ENCODE data around the gene SAXO2.
"Not testable (repeated sequence)": the region's sequence is repeated elsewhere in the genome, so short reads cannot be mapped to it uniquely, and the experiment has no call there.

The SAXO2 gene

DNA sequence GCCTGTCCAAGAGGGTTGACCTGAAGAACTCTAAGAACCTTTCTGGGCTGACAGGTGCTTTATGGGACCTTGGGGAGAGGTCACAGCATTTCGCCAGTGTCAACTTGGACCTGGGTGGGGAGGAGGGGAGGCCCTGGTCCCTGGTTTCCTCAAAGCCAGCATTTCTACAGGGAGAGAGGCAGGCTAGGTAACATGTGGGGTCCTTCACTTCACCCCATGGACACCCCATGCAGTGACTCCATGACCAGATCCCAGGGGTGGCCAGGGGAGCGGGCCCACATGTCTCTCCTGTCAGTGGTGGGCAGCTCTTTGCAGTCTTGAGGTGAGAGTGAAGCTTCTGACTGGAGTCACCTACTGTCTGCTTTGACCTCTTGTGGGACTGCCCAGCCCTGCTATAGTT lies 50.8 kb downstream of the SAXO2 start:
- in situ Hi-C loops (cut with HindIII; ENCODE audit: low sequenced_read_pairs), result no loop called here
- no peak for TF ChIP-seq CTCF (IDR thresholded peaks at IDR 0.05; ENCODE audit: low read depth, low read length, missing control alignments)
- no peak for DNase-seq (ENCODE audit: low read depth)
- H3K4me3 ChIP-seq (ENCODE audit: low read depth, low read length), result no peak overlapping the region

DNA sequence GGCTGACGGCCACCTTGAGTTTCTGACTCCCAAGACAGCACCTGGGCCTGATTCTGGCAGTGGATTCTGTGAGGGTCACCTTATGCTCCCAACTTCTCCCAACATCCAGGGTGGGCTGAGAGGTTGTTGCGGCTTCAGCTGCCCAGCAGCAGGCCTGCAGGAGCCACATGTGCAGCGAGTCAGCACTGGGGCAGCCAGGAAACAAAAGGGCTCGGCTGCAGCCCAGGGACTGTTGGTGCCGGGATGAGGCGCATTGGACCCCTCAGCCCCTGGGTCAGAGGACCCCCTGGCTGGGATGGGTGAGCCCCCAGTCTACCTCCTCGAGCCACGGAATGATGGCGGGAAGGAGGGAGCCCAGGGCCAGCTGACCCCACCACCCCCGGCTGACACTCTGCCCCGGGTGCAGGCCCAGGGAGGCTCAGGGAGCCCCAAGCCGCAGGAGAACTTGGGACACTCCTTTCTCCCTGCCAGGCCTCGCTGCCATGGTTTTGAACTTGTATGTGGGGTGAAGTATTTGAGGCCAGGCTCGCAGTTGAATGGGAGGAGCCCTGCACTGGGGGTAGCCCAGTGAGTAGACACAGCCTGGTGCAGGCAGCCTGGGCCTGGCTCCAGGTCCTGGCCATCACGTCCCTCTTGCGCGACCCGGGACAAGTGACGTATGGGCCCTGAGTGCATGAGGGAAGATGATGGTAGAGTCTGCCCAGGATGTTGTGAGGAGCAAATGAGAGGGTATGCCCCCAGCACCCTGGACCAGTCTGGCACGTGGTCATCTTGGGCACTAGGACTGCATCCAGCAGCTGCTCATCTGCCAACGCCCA lies 51.5 kb downstream of the SAXO2 start:
- H3K4me3 ChIP-seq (ENCODE audit: low read depth, low read length); DNase-seq (ENCODE audit: low read depth); in situ Hi-C loops (cut with HindIII; ENCODE audit: low sequenced_read_pairs): not testable (repeated sequence)

- no peak for DNase-seq (ENCODE audit: low read depth)
- no peak for TF ChIP-seq CTCF (IDR thresholded peaks at IDR 0.05; ENCODE audit: low read depth, low read length, missing control alignments)
- H3K4me3 ChIP-seq (ENCODE audit: low read depth, low read length), result no peak overlapping the region
- in situ Hi-C loops (cut with HindIII; ENCODE audit: low sequenced_read_pairs), result no loop called here
Observed at GRCh38 chr15:82314769-82315518, 52.3 kb downstream of the SAXO2 start.

DNA sequence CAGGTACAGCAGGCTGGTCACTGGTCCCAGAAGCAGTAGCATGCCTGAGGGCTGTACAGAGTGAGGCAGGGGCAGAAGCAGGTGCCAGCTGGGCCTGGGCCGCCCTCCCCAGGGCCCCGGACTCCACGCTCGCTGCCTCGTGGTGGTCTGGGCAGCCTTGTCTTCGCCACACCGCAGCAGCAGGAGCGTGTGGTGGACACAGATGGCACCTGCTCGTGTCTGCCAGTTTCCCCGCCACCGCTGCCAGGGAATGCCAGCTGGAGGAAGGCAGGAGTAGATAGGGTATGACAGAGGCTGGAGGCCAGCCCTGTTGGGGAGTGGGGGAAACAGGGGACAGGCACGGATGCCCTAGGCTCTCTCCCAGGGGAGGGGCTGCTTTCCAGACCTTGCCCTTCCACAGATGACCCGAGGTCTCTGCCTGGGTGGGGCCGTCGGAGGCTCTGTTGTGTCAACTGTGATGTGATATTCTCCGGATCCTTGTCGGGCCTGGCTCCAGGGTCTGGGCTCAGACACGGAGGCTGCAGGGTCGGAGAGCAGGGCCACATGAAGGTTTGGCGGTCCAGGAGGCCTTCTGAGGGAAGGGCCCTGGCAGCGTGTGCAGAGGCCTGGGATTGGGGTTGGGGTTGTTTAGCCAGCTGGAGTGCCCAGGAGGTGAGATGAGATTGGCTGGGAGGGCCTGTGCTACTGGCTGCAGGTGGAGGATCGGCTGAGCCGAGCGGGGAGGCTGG lies 53.1 kb downstream of the SAXO2 start:
- H3K4me3 ChIP-seq (ENCODE audit: low read depth, low read length), result no peak overlapping the region
- in situ Hi-C loops (cut with HindIII; ENCODE audit: low sequenced_read_pairs), result no loop called here
- no peak for TF ChIP-seq CTCF (IDR thresholded peaks at IDR 0.05; ENCODE audit: low read depth, low read length, missing control alignments)
- no peak for DNase-seq (ENCODE audit: low read depth)

DNA sequence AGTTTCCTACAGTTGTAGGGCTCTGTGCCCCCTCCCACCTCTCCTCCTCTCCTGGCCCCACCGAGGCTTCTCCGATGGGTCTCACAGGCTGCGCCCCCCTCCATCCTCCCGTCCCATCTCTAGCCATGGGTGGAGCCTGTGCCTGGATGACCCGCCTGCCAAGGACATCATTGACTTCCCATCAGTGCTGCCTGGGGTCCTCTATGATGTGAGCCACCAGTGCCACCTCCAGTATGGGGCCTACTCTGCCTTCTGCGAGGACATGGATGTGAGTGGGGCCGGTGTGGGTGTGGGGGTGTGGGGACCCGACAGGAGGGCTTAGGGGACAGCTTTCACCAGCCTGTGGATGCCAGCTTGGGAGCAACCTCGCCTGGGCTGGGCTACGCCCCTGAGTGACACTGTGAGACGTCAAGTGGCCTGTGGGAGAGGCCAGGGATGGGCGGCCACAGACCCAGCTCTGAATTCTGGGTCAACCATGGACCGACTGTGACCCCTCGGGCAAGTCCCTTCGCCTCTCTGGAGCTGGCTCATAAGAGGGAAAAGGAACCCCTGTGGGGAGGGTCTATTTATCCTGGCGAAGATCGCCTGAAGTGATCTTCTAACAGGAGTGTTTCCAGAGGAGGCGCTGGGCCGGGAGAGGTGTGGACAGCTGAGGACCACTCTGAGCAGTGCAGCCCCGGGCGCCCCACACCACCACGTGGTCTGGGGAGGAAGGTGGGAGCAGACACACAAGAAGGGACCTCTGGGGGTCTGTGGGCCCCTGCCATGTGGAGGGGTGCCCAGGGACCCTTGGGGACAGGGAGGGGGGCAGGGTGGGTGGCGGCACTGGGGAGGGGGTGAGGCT lies 53.9 kb downstream of the SAXO2 start:
- in situ Hi-C loops (cut with HindIII; ENCODE audit: low sequenced_read_pairs); DNase-seq (ENCODE audit: low read depth); H3K4me3 ChIP-seq (ENCODE audit: low read depth, low read length): not testable (repeated sequence)

DNA sequence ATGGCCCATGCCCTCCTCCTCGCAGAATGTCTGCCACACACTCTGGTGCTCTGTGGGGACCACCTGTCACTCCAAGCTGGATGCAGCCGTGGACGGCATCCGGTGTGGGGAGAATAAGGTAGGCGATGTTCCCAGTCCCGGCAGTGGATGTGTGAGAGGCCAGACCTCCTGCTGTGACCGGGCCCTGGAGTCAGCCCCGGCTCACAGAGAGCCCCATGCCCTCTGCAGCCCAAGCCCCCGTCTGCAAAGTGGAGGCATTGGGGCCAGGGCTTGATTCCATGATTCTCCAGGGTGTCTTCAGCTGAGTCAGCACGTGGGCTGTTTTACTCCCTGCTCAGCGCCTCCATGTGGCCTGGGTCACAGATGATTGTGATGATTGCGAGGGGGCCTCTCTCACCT lies 54.5 kb downstream of the SAXO2 start:
- DNase-seq (ENCODE audit: low read depth), result no peak
- no peak for TF ChIP-seq CTCF (IDR thresholded peaks at IDR 0.05; ENCODE audit: low read depth, low read length, missing control alignments)
- in situ Hi-C loops (cut with HindIII; ENCODE audit: low sequenced_read_pairs), result no loop called here
- no peak overlapping the region for H3K4me3 ChIP-seq (ENCODE audit: low read depth, low read length)

GRCh38 chr15:82317516-82317915 lies 54.9 kb downstream of the SAXO2 start:
- H3K4me3 ChIP-seq (ENCODE audit: low read depth, low read length); DNase-seq (ENCODE audit: low read depth); in situ Hi-C loops (cut with HindIII; ENCODE audit: low sequenced_read_pairs): not testable (repeated sequence)

DNA sequence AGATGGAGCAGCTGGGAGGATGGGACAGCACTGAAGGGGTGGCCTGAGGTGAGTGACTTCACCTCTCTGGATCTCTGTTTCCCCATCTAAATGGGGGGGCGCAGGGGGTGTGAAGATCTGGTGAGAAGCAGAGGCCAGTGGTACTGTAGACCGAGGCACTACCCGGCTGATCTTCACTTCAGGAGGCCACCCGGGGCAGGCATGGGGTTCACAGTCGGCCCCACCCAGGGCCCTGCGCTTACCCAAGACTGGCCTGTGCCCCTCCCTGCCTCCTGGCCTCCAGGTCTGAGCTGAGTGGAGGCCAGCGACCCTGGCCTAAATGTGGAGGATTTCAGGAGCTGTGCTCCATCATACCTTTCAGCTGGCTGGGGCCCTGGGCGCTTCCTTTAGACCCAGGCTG lies 55.7 kb downstream of the SAXO2 start:
- H3K4me3 ChIP-seq (ENCODE audit: low read depth, low read length); in situ Hi-C loops (cut with HindIII; ENCODE audit: low sequenced_read_pairs); DNase-seq (ENCODE audit: low read depth): not testable (repeated sequence)

DNA sequence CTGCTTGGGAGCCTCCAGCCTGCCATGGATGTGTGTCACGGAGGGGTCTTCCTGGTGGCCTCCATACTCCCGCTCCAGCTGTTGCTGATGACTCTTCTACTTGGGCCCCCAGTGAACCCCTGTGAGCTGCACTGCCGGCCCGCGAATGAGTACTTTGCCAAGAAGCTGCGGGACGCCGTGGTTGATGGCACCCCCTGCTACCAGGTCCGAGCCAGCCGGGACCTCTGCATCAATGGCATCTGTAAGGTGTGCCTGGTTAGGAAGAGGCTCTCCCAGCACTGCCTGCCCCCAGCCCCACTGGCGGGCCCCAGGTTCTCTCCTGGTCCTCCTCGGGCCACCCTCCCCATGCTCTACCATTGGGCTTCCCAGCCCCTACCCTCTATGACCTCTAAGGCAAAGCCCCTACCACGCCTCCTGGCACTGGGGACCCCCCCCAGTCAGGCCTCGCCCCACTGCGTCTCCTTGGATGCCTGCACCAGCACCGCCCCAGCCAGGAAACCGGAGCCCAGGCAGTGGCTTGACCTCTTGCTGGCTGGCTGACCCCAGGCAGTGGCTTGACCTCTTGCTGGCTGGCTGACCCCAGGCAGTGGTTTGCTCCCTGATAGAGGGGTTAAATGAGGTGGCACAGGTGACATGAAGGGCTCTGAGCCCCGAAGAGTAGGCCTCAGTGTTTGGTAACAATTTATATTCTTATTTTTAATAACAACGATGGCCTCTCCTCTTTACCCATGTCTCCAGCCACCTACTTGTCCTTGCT lies 57.1 kb downstream of the SAXO2 start:
- not testable (repeated sequence) for DNase-seq (ENCODE audit: low read depth)

DNA sequence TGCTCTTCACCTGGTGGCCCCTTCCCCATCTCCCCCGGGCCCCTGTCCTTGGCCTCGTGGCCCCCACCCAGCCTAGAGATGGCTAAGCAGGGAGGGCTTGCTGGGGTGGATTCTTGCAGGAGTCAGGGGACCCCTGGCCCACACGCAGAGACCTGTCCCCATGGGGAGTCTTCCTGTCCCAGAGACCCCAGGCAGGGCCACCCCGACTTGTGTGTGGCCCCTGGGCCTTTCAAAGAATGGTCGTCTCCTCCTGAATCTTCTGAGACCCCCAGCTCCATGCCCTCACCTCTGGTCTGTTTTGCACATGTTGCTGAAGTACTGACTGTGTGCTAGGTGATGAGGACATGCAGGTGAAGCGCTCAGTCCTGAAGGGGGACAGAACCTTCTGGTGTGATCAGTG lies 58.2 kb downstream of the SAXO2 start:
- H3K4me3 ChIP-seq (ENCODE audit: low read depth, low read length); in situ Hi-C loops (cut with HindIII; ENCODE audit: low sequenced_read_pairs); DNase-seq (ENCODE audit: low read depth): not testable (repeated sequence)

More for the DNA sequence above, 57.1 kb downstream of the SAXO2 start:
- in situ Hi-C loops (cut with HindIII; ENCODE audit: low sequenced_read_pairs); H3K4me3 ChIP-seq (ENCODE audit: low read depth, low read length): not testable (repeated sequence)

DNA sequence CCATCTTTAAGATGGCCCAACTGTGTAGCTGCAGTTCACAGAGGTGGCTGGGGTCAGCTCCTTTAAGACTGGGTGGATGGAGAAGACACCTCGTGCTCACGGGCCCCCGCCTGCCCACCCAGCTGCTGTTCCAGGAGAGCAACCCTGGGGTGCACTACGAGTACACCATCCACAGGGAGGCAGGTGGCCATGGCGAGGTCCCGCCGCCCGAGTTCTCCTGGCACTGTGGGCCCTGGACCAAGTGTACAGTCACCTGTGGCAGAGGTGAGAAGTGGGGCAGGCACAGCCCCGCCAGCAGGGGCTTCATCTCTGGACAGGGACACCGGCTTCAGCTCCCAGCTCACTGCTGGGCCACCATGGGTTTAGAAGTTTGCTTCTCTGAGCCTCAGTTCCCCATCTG lies 59.9 kb downstream of the SAXO2 start:
- H3K4me3 ChIP-seq (ENCODE audit: low read depth, low read length); DNase-seq (ENCODE audit: low read depth); in situ Hi-C loops (cut with HindIII; ENCODE audit: low sequenced_read_pairs): not testable (repeated sequence)

Data from astrocyte of the cerebellum (primary cell).